Lower leg skin (tissue), 3 donors: Measurements from ENCODE around the gene DDX10.

ENCODE experiments used
- CTCF ChIP-seq, 3 donors: fragments of 450-650 bp; IDR thresholded peaks; one replicate each; pipeline ENCODE4 v1.5.1; 2016; ENCODE audit warnings: antibody characterized with exemption in 3 of 3, mild to moderate bottlenecking in 3 of 3, moderate library complexity in 2 of 3
- POLR2A ChIP-seq, 2 donors: fragments of 450-650 bp; IDR thresholded peaks; one replicate each; pipeline ENCODE4 v1.6.1; 2016 to 2017; ENCODE audit warnings: antibody characterized with exemption in 2 of 2, mild to moderate bottlenecking in 1 of 2, moderate library complexity in 1 of 2

GRCh38 chr11:108781946-108782345 lies 117.1 kb downstream of the DDX10 start:
- no peak for TF ChIP-seq CTCF (IDR thresholded peaks at IDR 0.05)
- TF ChIP-seq POLR2A (IDR thresholded peaks at IDR 0.05), result no peak
